Rectal smooth muscle tissue (tissue), 1 donor: ENCODE data around the gene TRERF1.

Experiments
- H3K27ac ChIP-seq: one replicate; pipeline ENCODE4 v1.7.0; 2013; ENCODE audit warnings: low read depth, low read length, inconsistent platforms
- H3K27me3 ChIP-seq: one replicate; pipeline ENCODE4 v1.7.0; 2013; ENCODE audit warnings: low read length; ENCODE audit not compliant: control insufficient read depth, insufficient read depth
- H3K36me3 ChIP-seq: one replicate; pipeline ENCODE4 v1.7.0; 2013; ENCODE audit warnings: low read length; ENCODE audit not compliant: control insufficient read depth, insufficient read depth
- H3K4me1 ChIP-seq: one replicate; pipeline ENCODE4 v1.7.0; 2013; ENCODE audit warnings: low read length; ENCODE audit not compliant: control insufficient read depth, insufficient read depth
- H3K4me3 ChIP-seq: one replicate; pipeline ENCODE4 v1.7.0; 2013; ENCODE audit warnings: low read length
- H3K9ac ChIP-seq: one replicate; pipeline ENCODE4 v1.7.0; 2013; ENCODE audit warnings: low read length

Gene TRERF1

DNA sequence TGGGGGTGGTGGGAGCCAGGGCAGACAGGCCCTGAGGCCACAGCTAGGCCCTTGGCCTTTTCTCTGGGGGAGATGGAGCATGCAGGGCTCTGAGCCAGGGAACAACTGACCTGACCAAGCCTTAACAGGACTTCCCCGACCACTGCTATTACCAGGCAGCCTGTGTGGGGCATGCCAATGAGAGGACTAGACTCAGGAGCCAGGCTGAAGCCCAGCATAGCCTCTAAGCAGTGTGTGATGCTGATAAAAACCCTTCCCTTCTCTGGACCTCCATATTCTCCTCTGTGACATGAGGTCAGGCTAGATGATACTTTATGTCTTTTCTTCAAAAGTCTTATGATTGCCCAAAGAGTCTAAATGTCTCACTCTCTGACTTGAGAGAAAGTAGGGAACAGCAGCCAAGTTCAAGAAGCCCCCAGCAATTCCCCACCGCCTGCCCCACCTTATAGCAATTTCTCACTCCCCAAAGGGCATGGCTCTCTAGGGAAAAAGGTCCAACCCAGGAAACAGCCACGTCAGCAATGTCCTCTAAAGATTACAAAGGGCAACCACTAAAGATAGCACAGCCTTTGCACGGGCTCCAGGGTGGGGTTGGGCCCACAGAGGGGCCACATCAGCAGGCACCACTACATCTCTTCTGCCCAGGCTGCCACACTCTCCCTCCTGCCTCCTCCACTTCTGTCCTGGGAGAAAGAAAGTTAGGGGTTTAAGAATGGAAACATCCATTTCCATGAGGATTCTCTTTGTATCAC is 71.3 kb downstream of the TRERF1 start:
- no peaks in the 10 kb centered on the region for H3K4me1 ChIP-seq
- H3K4me3 ChIP-seq: no peak overlapping the region
- H3K36me3 ChIP-seq: no peaks in the 10 kb centered on the region
- no peaks in the 10 kb centered on the region for H3K27me3 ChIP-seq
- H3K9ac ChIP-seq: no peak overlapping the region
- no peak overlapping the region for H3K27ac ChIP-seq

DNA sequence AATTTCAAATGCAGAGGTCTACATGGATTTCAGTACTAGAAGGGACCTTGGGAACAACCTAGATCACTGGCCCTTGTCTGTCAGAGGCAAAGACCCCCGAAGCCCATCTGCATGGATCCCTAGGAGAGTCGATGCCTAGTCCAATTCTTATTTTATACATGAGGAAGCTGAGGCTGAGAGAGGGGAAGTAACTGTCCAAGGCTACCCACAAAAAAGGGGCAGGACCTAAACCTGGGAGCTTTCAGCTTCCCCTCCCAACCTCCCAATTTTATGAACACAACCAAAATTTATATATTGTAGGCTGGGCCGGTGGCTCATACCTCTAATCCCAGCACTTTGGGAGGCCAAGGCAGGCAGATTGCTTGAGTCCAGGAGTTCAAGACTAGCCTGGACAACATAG is 73.2 kb downstream of the TRERF1 start:
- Histone ChIP-seq H3K36me3 (no peaks in the 10 kb centered on the region), H3K4me3 (no peak overlapping the region), H3K4me1 (no peaks in the 10 kb centered on the region), H3K27me3 (no peaks in the 10 kb centered on the region), H3K27ac (no peak overlapping the region), H3K9ac (no peak overlapping the region)

DNA sequence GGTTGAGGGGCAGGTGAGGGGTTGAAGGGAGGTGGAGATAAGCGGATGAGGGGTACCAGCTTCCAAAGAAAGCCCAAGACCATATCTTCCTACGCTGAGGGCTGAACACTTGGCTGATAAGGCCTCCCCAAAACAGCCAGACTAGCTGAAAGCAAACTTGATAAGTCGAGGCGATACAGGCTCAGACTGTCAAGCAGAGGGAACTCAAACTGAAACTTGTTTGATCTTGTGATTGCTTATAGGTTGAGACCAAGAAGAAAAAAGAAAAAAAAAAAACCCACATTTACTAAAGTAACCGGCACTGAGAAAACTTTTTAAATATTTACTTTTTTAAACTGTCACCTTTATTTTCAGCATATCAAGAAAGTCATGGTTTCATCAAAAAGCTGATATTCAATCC is 73.6 kb downstream of the TRERF1 start:
- Histone ChIP-seq H3K4me1 (no peaks in the 10 kb centered on the region), H3K27me3 (no peaks in the 10 kb centered on the region), H3K36me3 (no peaks in the 10 kb centered on the region), H3K9ac (no peak overlapping the region), H3K27ac (no peak overlapping the region), H3K4me3 (no peak overlapping the region)

DNA sequence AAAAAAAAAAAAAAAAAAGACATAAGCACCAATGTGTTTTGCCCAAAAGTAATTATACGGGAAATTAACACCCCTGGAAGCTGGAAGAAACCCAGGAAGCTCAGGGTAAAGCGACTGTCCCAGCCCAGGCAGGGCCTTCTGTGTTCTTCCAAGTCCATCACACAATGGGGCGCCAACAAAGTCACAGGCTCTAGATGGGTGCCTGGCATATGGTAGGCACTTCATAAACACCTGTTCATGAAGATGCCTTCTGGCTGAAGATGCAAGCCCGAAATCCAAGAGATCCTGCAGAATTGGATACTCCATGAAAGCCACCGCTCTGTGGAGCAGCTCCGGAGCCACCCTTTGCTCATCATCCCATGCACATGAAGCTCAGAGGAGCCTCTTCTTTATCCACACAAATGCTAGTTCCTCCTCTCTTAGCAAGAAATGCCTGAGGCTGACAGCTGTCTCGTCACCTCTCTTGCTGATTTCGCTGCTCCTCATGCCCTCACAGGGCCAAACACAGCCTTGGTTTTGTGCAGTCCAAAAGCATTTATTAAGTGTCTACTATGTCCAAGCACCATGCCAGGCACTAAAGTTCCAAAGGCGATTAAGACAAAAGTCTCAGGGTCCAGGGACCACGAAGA is 76.6 kb downstream of the TRERF1 start:
- Histone ChIP-seq H3K9ac (no peak overlapping the region), H3K27ac (no peak overlapping the region), H3K27me3 (no peaks in the 10 kb centered on the region), H3K4me1 (no peaks in the 10 kb centered on the region), H3K4me3 (no peak overlapping the region), H3K36me3 (no peaks in the 10 kb centered on the region)

DNA sequence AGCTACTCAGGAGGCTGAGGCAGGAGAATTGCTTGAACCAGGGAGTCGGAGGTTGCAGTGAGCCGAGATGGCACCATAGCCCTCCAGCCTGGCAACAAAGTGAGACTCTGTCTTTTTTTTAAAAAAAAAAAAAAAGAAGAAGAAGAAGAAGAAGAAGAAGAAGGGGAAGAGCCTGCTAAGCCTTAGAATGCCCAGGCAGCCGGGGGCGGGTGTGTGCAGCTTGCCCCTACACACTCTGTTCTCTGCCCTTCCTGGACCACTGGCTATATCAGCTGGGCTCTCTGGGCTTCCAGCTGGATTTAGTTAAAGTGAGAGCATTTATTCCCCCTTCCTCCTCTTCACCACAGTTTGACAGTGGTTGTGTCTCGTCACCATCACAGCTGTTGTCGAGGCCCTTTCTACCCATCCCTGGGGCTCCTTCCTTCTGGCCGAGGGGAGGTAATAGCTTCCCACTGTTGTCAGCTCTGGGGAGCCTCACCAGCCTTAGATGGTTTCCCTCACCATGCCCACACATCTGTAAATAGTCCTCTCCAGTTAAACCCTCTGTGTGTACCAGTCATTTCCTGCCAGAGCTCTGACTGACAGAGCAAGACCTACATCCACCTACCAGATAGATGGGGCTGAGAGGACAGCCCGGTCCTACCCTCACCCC is 77.6 kb downstream of the TRERF1 start:
- no peak overlapping the region for H3K9ac ChIP-seq
- no peaks in the 10 kb centered on the region for H3K4me1 ChIP-seq
- no peaks in the 10 kb centered on the region for H3K27me3 ChIP-seq
- H3K36me3 ChIP-seq: no peaks in the 10 kb centered on the region
- H3K4me3 ChIP-seq: no peak overlapping the region
- no peak overlapping the region for H3K27ac ChIP-seq

DNA sequence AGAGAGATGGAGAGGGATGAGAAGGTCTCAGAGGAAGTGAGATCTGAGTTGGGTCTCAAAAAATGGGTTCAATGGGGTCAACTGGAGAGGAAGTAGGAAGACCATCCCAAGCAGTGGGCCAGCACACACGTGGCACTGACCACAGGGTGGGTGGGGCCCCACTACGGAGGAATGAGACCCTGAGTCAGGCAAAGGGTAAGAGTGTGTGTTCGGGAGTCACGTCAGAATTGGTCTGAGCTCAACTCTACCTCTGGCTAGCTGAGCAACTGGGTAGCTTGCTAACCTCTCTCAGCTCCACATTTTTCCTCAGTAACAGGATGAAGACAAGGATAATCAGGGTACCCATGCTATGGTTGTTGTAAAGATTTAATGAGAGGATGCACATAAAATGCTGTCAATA is 79.0 kb downstream of the TRERF1 start:
- Histone ChIP-seq H3K27me3 (no peaks in the 10 kb centered on the region), H3K36me3 (no peaks in the 10 kb centered on the region), H3K4me1 (peaks cover under 1% of the 10 kb centered on the region), H3K4me3 (no peak overlapping the region), H3K9ac (no peak overlapping the region), H3K27ac (no peak overlapping the region)

DNA sequence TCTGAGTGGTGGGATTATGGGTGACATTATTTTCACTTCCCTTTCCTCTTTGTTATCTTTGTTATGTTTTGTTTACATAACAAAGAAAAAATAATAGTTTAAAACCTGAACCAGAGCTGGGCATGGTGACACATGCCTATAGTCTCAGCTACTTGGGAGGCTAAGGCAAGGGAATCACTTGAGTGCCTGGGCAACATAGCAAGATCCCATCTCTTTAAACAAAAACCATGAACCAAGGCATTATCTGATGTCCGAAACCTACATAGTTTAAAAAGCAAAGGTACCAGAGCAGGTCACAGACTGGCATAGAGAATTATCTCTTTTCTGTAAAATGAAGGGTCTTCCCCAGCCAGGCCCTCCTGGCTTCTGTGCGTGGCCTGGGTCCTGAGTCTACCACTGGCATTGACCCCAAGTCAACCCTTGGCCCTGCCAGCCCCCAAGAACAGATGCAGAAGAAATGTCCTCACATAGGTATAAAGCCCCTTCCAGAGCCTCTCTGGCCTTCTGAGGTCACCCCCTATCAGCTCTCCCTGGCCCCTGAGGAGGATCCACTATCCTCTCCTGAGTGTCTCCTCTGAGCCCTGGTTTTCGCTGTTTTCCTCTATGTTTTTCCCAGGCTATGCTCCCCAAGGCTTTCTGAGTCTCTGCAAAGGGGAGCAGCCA is 81.3 kb downstream of the TRERF1 start:
- no peak overlapping the region for H3K27ac ChIP-seq
- H3K4me3 ChIP-seq: no peak overlapping the region
- no peak overlapping the region for H3K9ac ChIP-seq
- H3K36me3 ChIP-seq: no peaks in the 10 kb centered on the region
- peaks cover 3% of the 10 kb centered on the region for H3K4me1 ChIP-seq
- no peaks in the 10 kb centered on the region for H3K27me3 ChIP-seq

DNA sequence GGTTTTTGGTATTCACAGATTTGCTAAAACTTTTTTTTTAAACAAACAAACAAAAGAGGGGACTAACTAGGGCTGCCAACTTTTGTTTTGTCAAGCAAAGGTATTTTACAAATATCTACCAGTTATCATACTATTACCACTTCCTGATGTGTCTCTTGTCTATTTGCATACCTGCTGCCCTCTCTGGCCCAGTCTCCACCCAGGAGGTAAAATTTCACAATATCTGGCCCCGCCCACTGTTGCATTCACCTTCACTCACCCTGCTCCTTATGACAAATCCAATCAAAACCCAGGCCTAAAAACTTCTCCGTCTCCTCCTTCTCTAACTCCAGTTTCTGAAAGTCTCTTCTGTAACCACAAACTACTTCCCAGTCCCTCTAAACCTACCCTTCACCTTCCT is 82.2 kb downstream of the TRERF1 start:
- Histone ChIP-seq H3K4me3 (no peak overlapping the region), H3K27ac (no peak overlapping the region), H3K4me1 (peaks cover 3% of the 10 kb centered on the region), H3K27me3 (no peaks in the 10 kb centered on the region), H3K36me3 (no peaks in the 10 kb centered on the region), H3K9ac (no peak overlapping the region)

DNA sequence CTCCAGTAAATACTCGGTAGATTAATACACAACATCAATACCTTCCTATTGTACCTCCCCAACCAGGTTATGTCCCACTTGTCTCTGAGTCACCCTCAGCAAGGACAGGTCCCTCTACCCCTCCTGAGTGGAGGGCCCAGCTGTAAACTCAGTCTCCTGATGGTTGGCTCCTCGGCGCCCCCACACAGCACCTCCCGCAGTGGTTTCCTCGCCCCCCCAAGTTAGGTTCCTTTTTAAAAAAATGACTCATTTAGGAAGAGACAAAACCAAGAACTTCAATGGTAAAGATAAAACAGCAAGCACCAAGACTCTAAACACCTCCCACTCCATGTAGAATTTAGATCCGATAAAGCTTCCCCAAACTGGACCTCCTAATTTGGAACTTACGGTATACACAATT is 83.5 kb downstream of the TRERF1 start:
- Histone ChIP-seq H3K27me3 (no peaks in the 10 kb centered on the region), H3K27ac (no peak overlapping the region), H3K9ac (no peak overlapping the region), H3K4me3 (no peak overlapping the region), H3K36me3 (no peaks in the 10 kb centered on the region), H3K4me1 (peaks cover 3% of the 10 kb centered on the region)

DNA sequence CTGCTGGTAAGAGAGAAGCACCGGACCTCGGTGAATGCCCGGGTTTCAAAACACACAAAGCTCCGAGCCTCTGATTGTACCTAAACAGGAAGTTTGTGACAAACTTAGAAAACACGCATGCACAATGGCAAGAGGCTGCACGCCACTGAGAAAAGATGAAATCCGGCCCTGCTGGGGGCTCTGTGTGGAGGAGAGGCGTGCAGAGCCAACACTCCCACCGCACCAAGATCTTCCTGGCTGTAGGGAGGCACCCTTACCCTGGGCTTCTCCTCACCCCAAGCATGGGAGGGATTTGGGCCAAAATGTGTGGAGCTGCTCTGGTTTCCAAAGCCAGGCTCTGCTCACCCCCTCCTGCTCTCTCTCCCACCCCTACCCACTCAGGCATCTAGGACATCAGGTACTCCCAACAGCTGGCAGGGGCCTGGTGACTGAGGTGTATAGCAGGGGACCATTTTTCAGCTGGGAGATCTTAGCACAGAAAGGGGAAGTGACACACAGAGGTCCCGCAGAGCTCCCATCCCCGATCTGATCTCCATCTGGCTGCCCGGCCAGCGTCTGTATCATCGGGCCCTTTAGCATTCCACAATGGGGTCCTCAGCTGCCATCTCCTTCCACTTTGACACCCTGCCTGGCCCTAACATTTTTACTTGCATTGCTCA is 84.2 kb downstream of the TRERF1 start:
- H3K4me3 ChIP-seq: no peak overlapping the region
- H3K27me3 ChIP-seq: no peaks in the 10 kb centered on the region
- peaks cover 3% of the 10 kb centered on the region for H3K4me1 ChIP-seq
- no peak overlapping the region for H3K27ac ChIP-seq
- H3K9ac ChIP-seq: no peak overlapping the region
- no peaks in the 10 kb centered on the region for H3K36me3 ChIP-seq

DNA sequence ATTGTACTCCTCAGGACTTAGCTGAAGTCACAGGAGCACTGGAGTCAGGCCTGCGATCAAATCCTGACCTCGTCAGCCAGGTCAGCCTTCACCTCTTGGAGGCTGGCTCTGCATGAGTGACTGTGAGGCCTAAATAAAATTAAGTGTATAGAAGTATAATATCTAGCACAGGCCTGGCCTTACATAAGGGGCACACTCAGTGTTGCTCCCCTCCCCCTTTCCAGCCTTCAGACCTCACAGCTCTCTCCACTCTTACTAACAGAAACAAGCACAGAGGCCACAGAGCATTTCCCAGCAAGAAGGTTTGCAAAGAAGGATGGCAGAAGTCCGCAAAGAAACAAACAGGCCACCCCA is 84.8 kb downstream of the TRERF1 start:
- Histone ChIP-seq H3K36me3 (no peaks in the 10 kb centered on the region), H3K9ac (no peak overlapping the region), H3K4me3 (no peak overlapping the region), H3K4me1 (peaks cover 3% of the 10 kb centered on the region), H3K27me3 (no peaks in the 10 kb centered on the region), H3K27ac (no peak overlapping the region)

DNA sequence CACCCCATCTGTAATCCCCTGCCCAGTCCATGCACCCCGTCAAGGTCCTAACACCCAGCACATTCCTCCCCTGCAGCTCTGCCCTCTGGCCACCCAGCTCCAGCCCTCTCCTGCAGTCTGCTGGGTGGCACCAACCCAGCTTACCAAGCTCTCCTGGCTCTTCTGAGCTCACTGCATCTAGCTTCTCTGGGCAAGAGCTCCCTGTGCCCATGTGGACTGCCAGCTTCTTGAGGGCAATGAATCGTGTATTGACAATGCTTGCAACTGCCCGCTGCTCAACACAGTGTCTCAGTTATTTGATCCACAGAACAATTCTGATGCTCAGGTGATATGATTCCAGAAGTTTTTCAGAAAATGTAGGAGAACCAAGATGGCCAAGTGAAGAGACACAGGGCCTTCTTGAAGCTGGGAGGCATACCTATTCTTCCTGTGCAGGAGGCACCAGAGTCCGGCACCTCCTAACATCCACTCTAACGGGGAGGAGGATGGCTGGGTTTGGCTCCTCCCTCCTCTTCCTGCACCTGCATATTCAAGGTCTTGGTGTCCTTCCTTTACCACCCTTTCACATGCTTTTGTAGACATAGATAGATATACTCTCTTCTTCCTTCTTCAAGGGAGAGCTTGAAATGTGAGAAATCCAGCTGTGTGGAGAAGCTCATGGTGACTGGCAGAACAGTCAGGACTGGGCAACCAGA is 85.6 kb downstream of the TRERF1 start:
- Histone ChIP-seq H3K4me1 (peaks cover 3% of the 10 kb centered on the region), H3K27ac (no peak overlapping the region), H3K36me3 (no peaks in the 10 kb centered on the region), H3K9ac (no peak overlapping the region), H3K4me3 (no peak overlapping the region), H3K27me3 (no peaks in the 10 kb centered on the region)
